GM19351 (cell line): ENCODE data around the gene ABHD12B.
A peak's percentile ranks its signal among the peaks of the same experiment; 100 is the strongest.

Experiments
- ATAC-seq: cut with Tn5 transposase; IDR thresholded peaks from one replicate; pipeline ENCODE4 v1.9.1; 2021; ENCODE audit warnings: mild to moderate bottlenecking, moderate library complexity; ENCODE audit not compliant: unreplicated experiment

ABHD12B gene

GRCh38 chr14:50871914-50872732 is at the start of gene ABHD12B:
ABHD12B (plus strand) TSS chr14:50872053; CDS start chr14:50872175, 122 bp downstream.
- no peak for ATAC-seq

- ATAC-seq = peak; percentile 39
These were observed 49.3 kb upstream of the ABHD12B start for GRCh38 chr14:50822501-50823042.

GRCh38 chr14:50823051-50823761 is 48.6 kb upstream of the ABHD12B start:
- peak; percentile 31 for ATAC-seq

GRCh38 chr14:50823762-50824636 is 47.9 kb upstream of the ABHD12B start:
- peak; percentile 53 for ATAC-seq

- no peak for ATAC-seq
These were observed 46.5 kb upstream of the ABHD12B start for GRCh38 chr14:50825307-50825706.

- no peak for ATAC-seq
These were observed 45.2 kb upstream of the ABHD12B start for GRCh38 chr14:50826681-50827080.

- no peak for ATAC-seq
These were observed 42.9 kb upstream of the ABHD12B start for GRCh38 chr14:50828721-50829488.

- ATAC-seq = no peak
These were observed 42.3 kb upstream of the ABHD12B start for GRCh38 chr14:50829489-50830043.

- peak; percentile 32 for ATAC-seq
These were observed 41.6 kb upstream of the ABHD12B start for GRCh38 chr14:50830044-50830931.

GRCh38 chr14:50830932-50831725 is 40.7 kb upstream of the ABHD12B start, which contains the start of gene NIN:
NIN (minus strand) TSS chr14:50831162; CDS start chr14:50822056, 9,106 bp downstream.
- peak; percentile 79 for ATAC-seq

GRCh38 chr14:50831726-50832168 is 40.1 kb upstream of the ABHD12B start:
- ATAC-seq = no peak

GRCh38 chr14:50832935-50833630 is 38.8 kb upstream of the ABHD12B start:
- no peak for ATAC-seq

- ATAC-seq = no peak
These were observed 37.0 kb upstream of the ABHD12B start for GRCh38 chr14:50834802-50835276.

- ATAC-seq = no peak
These were observed 36.6 kb upstream of the ABHD12B start for GRCh38 chr14:50835280-50835679.

GRCh38 chr14:50836515-50836914 is 35.3 kb upstream of the ABHD12B start:
- ATAC-seq = no peak

- no peak for ATAC-seq
These were observed 34.6 kb upstream of the ABHD12B start for GRCh38 chr14:50837271-50837670.

- no peak for ATAC-seq
These were observed 33.9 kb upstream of the ABHD12B start for GRCh38 chr14:50837850-50838470.
